Cerebellar nuclear complex (tissue), 1 donor: ENCODE measurements around the gene C6orf89.
A peak's percentile ranks its signal among the peaks of the same experiment; 100 is the strongest.

Experiments
- DNase-seq, 2 experiments: peaks; one replicate each; lab custom pipeline; 2025; lab: John Stamatoyannopoulos, UW

The C6orf89 gene

DNA sequence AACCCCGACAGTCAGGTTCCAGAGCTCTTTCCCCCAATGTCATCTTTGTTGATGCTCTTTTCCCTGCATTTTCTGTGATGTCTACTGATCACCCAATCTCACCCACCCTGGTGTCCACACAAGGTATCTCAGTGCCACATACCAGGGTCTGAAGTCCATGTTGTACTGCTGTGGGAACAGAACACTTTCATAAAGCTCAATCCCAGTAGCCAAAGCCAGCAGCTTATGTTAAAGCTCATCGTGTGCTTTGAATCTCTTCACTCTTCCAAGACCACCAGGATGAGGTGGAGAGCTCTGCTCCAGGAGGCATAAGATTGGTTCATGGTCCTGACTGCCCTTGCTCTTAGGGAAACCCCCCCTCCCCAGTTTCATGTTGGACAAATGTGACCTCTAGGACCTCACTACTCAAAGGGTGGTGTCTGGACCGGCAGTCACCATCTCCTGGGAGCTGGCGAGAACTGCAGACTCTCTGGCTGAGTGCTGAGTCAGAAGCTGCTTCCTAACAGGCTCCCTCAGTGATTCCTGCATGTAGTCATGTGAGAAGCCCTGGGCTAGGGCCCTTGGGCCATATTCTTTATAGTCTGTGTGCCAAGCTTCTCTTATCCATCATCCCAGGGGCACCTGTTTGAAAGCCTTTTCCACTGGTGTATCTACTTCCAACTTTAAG, 33.1 kb upstream of the C6orf89 start:
- DNase-seq = no peak

DNA sequence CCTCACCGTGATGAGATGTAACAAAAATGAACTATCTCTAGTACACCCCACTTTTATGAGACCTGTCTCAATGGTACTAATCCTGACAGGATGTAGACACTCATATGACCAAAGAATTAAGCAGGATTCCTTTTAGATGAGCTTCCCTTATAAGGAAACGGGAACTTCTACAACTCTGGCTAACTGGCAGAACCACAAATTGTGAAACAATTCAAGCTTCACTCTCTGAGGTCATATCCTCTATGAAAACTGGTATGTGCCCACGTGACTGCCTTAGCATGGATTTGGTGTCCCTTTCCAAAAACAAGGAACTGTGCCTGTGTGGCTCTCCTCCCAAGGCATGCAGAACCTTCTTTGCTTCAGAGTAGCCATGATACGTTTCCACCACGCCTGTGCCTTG, 32.4 kb upstream of the C6orf89 start:
- DNase-seq = no peak

DNA sequence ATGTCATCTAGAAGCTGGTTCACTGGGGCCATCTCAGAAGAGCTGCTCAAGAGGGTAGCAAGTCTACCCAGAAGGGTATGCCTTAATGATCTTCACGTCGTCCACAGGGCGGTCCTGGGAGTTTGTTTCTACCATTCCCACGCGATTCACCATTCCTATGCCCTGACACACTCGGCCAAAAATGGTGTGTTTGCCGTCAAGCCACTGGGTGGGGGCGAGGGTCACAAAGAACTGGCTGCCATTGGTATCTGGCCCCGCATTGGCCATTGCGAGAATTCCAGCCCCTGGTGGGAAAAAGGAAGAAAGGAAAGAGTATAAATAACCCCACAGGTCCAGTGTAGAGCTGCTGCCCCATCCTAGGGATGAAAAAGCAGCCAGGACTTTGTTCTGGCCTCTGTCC, 30.0 kb upstream of the C6orf89 start:
- no peak for DNase-seq

DNA sequence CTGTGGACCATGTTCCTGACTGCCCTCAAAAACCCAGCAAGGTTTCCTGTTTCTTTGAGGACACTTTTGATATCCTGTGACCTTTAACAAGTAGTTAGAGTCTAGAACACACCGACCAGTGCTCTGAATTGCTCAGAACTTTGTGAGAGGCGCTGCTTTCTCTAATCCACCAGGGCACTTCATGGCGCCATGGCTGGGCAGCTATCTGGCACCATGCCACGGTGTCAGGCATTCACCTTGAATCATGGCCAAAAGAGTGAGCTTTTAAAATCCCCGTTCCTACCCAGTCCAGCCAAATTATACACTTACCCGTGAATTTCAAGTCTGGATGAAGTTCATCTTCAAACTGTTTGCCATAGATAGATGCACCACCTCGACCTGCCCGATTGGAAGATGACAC, 29.5 kb upstream of the C6orf89 start:
- no peak for DNase-seq

DNA sequence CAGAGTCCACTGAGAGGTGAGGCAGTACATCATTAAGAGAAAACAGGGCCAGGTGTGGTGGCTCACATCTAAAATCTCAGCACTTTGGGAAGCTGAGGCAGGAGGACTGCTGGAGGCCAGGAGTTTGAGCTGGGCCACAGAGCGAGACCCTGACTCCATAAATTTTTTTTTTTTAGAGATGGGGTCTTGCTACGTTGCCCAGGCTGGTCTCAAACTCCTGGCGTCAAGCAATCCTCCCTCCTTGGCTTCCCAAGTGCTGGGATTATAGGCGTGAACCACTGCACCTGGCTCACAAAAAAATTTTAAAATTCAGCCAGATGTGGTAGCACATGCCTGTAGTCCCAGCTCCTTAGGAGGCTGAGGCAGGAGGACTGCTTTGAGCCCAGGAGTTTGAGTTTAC, 28.4 kb upstream of the C6orf89 start:
- DNase-seq = no peak

DNA sequence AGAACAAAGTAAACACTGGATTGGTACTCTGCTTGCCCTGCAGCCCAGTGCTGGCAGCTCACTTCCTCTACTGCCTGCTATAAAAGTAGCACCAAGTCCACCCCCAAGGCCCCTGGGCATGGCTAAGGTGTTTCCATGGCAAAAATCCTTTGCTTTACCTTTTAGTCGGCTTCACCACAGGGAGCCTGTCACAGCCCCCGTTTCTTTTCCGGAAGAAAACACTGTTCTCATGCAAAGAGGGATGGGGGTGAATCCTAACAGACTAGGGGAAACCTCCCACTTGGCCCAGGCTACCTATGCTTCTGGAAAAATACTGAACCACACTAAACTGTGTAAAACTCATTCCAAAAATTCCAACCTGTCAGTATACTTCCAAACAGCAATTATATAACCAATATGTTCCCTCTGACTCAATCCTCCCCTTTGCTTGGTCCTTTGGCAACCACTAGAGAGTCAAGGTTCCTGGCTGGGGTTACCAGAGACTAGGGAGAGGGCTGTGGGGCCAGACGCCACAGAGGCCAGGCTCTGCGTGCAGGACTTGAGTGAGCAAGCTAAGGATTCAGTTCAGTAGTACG, 27.3 kb upstream of the C6orf89 start:
- DNase-seq = no peak

DNA sequence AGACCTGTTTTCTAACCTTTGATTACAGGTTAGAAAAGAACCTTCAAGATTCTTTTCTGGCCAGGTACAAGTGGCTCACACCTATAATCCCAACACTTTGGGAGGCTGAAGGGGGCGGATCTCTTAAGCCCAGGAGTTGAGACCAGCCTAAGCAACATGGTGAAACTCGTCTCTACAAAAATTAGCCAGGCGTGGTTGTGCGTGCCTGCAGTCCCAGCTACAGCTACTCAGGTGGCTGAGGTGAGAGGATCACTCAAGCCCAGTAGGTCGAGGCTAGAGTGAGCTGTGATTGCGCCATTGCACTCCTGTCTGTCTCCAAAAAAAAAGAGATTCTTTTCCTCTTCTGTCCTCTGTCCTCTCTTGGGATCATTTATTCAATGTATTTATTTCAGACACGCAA, 25.6 kb upstream of the C6orf89 start:
- DNase-seq = no peak

DNA sequence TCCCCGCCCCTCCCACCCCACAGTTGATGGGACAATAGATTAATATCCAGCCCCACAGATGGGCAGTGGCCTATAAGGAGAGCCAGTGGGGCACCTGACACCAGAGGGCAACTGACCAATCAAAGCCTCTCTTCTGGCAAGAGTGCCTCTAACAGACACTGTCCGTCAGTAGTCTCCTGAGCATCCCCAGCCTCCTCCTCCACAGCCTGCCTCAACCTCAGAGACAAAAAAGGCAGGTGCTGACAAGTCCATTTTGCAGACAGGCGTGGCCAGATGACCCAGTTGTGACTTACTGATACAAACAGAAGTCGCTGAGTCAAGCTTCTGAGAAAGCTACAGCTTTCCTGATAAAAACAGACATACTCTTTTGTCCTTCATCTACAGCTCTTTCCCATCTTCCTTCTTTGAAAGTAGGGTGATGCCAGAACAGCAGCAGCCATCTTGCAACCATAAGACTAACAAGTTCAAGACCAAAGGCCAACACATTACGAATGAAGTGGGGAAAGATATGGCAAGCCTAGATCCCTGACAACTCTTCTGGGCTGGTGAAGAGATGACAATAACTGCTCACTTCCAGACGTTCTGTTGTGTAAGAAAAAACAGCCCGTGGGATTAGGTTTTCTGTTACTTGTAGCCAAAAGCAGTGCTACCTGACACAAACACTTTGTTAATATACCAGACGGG, 23.4 kb upstream of the C6orf89 start:
- DNase-seq = no peak

DNA sequence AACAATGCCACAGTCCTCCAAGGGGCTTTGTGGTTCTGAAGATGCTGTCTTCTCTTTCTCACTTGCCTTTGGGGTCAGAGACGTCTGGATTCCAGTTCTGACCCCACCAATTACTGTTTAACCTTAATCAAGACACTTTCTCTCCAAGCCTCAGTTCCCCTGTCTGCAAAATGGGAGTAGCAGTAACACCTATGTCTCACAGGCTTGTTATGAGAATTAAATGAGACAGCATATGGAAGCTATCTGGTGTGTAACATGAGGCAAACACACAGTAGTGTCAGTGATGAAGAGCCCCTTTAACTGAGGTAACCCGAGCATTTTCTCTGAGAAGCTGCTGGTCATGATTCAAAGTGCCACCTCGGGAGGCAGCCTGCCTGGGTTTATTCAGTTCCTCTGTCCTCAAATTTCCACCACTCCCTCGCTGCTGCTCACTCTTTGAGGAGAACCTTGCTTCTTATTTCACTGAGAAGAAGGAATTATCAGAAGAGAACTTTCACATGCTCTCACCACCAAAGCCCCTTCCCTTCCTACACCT, 22.8 kb upstream of the C6orf89 start:
- no peak for DNase-seq

DNA sequence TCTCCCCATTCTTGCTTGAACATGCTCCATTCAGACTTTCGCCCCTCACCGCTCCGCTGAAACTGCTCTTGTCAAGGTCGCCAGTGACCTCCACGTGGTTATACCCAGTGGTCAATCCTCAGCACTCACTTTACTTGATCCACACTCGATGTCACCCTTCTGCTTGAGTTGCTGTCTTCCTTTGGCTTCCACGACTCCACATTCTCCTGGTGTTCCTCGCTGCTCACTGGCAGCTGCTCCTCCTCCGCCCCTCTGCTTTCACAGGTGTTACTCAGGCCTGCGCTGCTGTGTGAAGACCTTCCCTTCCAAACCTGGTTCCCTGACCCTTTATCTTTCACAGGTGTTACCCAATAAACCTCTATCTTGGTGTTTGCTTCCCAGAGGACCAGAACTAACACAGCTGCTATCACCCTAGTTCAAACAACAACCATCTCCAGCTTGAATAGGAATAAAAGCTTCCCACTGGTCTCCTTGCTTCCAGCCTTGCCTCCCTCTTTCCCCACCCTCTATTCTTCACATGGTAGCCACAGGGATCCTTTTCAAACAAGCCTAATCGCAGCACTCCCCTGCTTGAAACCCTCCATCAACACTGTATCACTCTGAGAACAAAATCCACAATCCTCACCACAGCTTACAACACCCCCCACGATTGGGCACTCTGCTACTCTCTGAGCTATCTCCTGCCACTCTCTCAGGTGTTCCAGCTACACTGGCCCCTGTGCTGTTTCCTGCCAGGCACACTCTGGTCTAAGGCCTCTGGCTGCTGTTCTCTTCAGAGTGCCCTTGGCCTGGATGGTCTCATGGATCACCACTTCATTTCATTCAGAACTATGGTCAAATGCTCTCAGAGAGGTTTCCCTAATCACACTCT, 21.8 kb upstream of the C6orf89 start:
- no peak for DNase-seq

DNA sequence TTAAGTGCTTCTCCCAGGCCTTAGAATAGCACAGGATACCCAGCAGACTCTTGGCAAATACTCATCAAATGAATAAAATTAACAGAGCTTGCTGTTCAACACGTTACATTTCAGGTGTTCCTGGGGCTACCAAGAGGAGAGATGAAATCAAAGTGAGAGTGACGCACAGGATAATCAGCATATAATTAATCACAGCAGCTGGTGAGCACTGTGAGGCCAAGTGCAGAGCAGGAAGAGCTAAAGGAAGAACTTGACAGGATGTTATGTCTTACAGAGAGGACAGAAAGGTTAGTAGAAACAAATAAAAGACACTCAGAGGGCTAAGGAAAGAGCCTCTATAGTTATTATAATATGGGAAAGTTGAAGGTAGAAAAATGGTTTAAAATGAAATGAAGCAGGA, 19.9 kb upstream of the C6orf89 start:
- no peak for DNase-seq

DNA sequence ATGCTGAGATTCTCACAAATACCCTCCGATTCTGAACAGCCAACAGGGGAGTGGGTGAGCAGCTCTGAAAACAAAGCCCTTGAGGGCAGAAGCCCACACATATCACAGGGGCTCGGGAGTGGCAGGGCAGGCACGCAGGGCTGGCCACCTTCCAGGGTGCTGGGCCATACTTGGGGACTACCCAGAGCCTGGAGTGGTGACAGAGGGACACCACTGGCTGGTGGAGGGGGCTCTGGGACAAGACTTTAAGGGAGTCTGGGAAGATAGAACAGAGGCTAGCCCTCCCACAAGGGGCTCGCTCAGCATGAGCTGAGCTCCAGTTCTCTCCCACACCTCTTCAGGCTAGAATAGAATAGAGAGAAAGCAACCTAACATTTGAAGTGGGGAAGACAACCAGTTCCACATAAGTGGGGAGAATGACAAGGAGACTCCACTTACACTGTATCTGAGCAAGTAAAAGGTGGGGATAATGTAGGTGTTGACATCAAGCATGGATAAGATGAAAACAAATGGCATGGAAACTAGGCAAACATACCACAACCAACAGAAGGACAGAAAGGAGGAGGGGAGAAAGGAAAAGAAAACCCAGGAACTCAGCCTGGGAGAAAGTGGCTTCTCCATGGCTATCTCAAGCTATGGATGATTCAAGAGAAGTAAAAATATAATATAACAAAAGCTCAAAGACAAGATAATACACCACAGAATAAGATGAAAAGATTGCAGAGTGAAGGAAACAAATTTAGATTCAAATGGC, 18.1 kb upstream of the C6orf89 start:
- DNase-seq = no peak

DNA sequence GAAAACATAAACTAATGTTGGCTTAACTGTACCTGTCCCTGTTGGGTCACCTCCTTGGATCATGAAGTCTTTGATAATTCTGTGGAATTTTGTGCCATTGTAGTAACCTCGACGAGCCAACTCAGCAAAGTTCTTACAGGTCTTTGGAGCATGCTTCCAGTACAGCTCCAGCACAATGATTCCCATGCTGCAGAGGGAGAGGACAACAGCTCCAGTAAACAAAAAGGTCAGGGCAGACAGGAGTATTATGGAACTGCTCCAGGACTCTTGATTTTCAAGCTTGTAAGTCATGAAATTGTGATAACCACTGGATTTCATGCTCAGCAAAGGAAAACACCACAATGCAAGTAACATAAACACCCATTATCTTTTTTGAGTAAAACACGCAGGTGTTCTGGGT, 14.1 kb upstream of the C6orf89 start:
- DNase-seq = no peak

DNA sequence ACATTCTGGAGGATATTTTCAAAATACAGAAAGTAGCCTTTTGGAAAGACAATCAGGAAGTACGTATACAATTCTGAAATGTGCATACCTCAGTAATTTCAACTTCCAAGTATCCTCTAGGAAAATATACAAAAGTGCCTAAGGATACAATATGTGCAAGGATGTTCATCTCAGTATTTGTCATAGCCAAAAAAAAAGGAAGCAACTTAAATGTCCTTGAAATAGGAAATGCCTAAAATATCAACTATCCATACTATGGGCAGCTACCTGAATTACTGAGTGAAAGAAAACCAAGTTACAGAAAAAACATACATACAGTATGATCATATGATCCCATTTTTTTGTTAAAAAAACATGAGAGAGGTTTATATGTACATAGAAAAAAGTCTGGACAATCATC, 12.6 kb upstream of the C6orf89 start:
- no peak for DNase-seq

DNA sequence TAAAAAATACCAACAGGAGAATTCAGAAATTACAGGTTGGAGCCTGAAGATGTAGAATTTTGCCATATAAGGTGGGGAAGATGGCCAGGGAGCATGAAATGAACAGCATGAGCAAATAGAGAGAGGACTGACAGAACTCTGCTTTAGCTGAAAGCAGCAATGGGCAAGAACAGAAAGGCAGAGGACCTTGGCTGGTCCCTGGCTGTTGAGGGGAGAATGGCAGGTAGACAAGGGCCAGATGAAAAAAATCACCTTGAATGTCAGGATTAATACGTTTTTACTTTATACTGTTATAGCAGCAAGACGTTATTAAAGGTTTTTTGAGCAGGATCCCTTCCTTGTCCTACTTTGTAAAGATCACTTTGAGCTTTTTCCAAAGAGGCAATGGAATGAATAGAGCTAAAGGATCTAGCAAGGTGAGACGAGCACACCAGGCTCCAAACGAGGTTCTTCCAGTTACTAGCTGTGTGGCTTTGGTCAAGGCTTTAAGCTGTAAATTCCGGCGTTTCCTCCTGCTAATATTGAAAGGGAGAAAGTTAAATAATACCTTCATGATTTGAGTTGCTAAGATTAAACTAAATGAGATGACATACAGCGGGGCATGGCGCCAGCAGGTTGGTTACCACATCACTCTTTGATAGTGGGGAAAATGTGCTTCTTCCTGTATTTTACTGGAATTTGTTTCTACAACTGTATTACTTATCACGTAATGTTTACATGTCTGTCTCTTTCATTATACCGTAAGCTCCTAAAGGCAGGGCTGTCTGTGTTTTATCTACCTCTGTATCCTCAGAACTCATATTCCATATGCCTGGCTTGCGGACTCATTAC, 11.9 kb upstream of the C6orf89 start:
- no peak for DNase-seq

DNA sequence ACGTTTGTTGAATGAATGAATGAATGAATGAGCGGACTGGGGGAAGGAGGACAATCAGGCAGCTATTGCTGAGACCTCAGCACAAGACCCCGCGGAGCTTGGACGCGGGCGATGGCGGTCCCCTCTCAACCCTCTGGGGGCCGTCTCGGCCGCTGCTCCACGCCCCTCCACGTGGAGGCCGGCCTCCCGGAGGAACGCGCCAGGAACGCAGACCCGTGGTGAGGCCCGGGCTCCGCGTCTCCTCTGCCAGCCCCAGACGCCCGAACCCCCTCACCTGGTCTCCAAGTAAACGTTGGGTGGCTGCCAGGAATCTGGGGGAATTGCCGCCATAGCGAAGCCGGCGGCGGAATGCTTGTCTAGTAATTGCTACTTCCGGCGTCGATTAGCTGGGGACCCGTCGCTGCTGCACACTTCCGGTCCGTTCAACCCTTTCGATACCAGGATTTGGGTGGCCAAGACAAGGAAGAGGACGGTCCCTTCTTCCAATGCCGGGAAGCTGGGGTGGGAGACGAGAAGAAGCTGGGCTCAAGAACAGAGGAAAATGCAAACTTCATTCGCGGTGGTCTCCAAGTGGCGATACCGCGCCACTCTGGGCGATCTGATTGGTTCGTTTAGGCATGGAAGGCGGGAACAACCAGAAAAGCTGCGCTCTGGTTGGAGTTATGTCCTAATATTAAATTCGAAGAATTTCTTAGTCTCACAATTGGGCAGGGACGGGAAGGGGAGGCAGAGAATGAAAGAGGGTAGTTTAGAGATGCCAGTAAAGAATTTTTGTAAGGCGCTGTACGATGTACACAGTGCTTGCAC, 11.1 kb upstream of the C6orf89 start, which contains the start of gene PPIL1:
PPIL1 (minus strand) TSS at position 361 of the 807 bp plus-strand sequence; CDS start at position 330, 31 bp downstream.
- DNase-seq = peak; percentile 7 to 68

DNA sequence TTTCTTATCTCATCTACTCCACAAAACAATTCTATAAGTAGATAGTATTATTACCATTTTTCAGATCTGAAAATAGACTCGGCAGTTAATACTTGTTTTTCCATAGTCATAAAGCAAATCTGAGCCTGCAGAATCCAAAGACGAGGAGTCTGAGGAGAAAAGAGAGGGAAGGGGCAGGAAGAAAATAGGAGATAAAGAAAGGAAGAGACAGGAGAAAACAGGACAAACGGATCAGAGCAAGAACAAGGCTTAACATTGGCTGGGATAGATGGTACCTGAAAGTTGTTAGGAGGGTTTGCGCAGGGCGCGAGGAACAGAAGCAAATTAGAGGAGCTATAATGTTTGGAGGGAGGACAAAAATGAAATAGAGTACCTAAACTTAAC, 10.5 kb upstream of the C6orf89 start:
- DNase-seq = no peak

DNA sequence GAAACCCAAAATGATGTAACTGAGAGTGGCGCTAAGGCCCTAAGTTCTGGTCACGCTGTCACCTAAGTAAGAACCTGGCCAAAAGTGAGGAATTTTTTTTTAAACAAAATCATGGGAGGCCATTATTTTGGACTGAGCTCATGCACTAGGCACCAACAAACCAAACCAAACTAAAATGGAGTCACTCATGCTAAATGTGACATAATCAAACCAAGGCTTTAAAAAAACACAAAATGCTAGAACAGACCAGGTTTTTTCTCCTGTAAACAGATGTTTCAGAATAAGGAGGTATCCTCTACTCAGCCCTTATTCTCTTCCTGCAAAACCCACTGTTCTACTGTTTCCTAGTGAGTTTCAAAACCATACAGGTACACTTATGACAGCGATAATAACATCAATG, 1.1 kb upstream of the C6orf89 start:
- DNase-seq = no peak

DNA sequence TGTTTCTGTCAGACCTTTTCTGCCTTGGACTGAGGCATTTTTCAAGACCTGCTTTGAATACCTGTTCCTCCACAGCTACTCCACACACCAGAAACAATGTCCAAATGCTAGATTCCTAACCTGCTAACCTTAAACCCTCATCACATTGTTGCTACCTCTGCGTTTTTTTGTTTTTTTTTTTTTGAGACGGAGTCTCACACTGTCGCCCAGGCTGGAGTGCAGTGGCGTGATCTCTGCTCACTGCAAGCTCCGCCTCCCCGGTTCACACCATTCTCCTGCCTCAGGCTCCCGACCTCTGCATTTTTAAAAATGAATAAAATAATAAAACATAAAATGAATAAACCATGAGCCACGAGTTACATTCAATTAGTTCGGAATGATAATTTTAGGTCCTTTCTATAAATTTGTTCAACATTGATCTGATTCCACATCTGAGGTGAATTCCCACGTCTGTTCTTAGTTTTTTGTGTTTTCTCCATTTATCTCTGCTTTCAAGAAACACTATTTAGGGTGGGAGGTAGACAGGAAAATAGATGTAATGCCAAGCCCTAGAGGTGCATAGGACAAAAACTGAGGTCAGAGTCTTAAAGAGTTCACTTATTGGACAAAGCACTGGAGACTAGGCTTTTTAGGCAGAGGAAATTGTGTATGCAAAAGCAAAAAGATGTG, 1.3 kb downstream of the C6orf89 start:
- DNase-seq = no peak
